ENCODE results near the gene TMEM11.

Gene TMEM11

DNA sequence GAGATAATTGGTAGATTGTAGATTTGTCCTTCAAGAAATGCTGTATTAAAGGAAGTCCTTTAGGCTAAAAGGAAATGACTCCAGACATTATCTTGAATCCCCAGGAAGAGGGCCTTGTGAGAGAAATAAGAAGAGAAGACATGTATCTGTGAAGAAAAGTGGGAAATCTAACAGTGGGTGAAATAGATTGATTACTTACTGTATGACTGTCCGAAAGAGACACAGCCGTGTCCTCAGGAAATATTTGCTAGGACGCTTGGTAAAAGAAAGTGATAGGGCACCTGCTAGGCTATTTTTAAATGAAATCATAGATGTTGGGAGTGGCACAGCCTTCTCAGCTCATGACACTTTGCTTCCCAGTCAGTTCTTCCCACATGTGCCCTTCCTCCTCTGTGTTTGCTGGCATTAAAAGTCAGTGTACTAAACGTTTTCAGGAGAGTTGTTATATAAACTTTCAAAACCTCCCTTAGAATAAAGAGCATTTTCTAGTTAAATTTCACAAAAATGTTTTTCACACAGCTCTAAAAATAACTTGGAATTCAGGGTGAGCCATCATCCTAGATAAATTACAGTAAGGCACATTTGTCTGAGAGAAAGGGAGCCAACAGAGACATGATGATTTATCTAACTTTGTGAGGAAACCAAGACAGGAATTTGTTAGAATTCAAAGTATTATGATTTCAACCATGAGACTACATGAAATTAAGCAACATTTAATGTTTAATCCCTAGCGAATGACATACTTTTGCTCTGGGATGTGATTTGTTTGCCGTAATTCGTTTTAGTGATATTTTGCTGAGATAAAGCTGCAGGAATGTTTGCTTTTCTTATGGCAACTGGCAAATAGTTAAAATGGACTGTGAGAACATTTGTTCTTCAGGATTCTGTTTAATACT is 52.2 kb downstream of the TMEM11 start:
- H3K4me1 ChIP-seq (ENCODE audit: control insufficient read depth, low read length) = peaks cover 5% of the 10 kb centered on the region
- no peaks in the 10 kb centered on the region for H4K20me1 ChIP-seq (ENCODE audit: control insufficient read depth, insufficient read depth, low read depth, low read length)
- H3K9me3 ChIP-seq (ENCODE audit: control insufficient read depth, insufficient read depth, low read length) = no peaks in the 10 kb centered on the region
- H3K27ac ChIP-seq (ENCODE audit: low read depth, low read length) = no peak overlapping the region
- TF ChIP-seq CTCF (IDR thresholded peaks at IDR 0.05; ENCODE audit: low read depth, low read length, poor library complexity, severe bottlenecking) (no peak), EZH2phosphoT487 (IDR thresholded peaks at IDR 0.05; ENCODE audit: borderline replicate concordance, low read length) (no peak)
- peaks cover 4% of the 10 kb centered on the region; the same call in 1 of the 2 replicates for H3F3A ChIP-seq (ENCODE audit: control insufficient read depth, insufficient read depth)
- H3K4me2 ChIP-seq (ENCODE audit: low read length) = no peak overlapping the region
- no peaks in the 10 kb centered on the region for H3K79me2 ChIP-seq (ENCODE audit: control insufficient read depth, low read length)
- no peaks in the 10 kb centered on the region for H3K9me2 ChIP-seq (replicated peaks; ENCODE audit: control insufficient read depth, low read length)
- H3K36me3 ChIP-seq (ENCODE audit: control insufficient read depth, low read length) = no peaks in the 10 kb centered on the region
- no peaks in the 10 kb centered on the region for H3K27me3 ChIP-seq (ENCODE audit: control insufficient read depth, low read length)
- H3K4me3 ChIP-seq (ENCODE audit: low read length) = no peak overlapping the region

DNA sequence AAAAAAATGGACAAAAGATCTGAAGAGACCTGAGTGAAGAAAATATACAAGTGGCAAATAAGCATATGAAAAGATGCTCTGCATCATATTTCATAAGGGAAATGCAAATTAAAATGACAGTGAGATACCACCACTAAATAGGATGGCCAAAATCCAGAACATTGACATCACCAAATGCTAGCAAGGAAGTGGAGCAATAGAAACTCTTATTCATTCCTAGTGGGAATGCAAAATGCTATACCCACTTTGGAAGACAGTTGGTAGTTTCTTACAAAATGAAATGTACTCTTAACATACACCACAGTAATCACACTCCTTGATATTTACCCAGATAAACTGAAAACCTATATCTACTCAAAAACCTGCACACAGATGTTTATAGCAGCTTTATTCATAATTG is 53.6 kb downstream of the TMEM11 start:
- Histone ChIP-seq H3K27ac (ENCODE audit: low read depth, low read length) (no peak overlapping the region), H3F3A (ENCODE audit: control insufficient read depth, insufficient read depth) (peaks cover 4% of the 10 kb centered on the region; the same call in 1 of the 2 replicates), H3K36me3 (ENCODE audit: control insufficient read depth, low read length) (no peaks in the 10 kb centered on the region), H3K9me3 (ENCODE audit: control insufficient read depth, insufficient read depth, low read length) (no peaks in the 10 kb centered on the region), H3K4me1 (ENCODE audit: control insufficient read depth, low read length) (peaks cover 5% of the 10 kb centered on the region), H4K20me1 (ENCODE audit: control insufficient read depth, insufficient read depth, low read depth, low read length) (no peaks in the 10 kb centered on the region), H3K4me2 (ENCODE audit: low read length) (no peak overlapping the region), H3K27me3 (ENCODE audit: control insufficient read depth, low read length) (no peaks in the 10 kb centered on the region), H3K79me2 (ENCODE audit: control insufficient read depth, low read length) (no peaks in the 10 kb centered on the region), H3K9me2 (replicated peaks; ENCODE audit: control insufficient read depth, low read length) (no peaks in the 10 kb centered on the region), H3K4me3 (ENCODE audit: low read length) (no peak overlapping the region)
- no peak for TF ChIP-seq EZH2phosphoT487 (IDR thresholded peaks at IDR 0.05; ENCODE audit: borderline replicate concordance, low read length)
- no peak for TF ChIP-seq CTCF (IDR thresholded peaks at IDR 0.05; ENCODE audit: low read depth, low read length, poor library complexity, severe bottlenecking)

- no peak overlapping the region for H3K4me3 ChIP-seq (ENCODE audit: low read length)
- H3K9me2 ChIP-seq (replicated peaks; ENCODE audit: control insufficient read depth, low read length) = no peaks in the 10 kb centered on the region
- peaks cover 5% of the 10 kb centered on the region for H3K4me1 ChIP-seq (ENCODE audit: control insufficient read depth, low read length)
- peaks cover 4% of the 10 kb centered on the region; the same call in 1 of the 2 replicates for H3F3A ChIP-seq (ENCODE audit: control insufficient read depth, insufficient read depth)
- H3K4me2 ChIP-seq (ENCODE audit: low read length) = no peak overlapping the region
- H4K20me1 ChIP-seq (ENCODE audit: control insufficient read depth, insufficient read depth, low read depth, low read length) = no peaks in the 10 kb centered on the region
- no peak overlapping the region for H3K27ac ChIP-seq (ENCODE audit: low read depth, low read length)
- no peaks in the 10 kb centered on the region for H3K9me3 ChIP-seq (ENCODE audit: control insufficient read depth, insufficient read depth, low read length)
- H3K36me3 ChIP-seq (ENCODE audit: control insufficient read depth, low read length) = no peaks in the 10 kb centered on the region
- TF ChIP-seq CTCF (IDR thresholded peaks at IDR 0.05; ENCODE audit: low read depth, low read length, poor library complexity, severe bottlenecking) (no peak), EZH2phosphoT487 (IDR thresholded peaks at IDR 0.05; ENCODE audit: borderline replicate concordance, low read length) (no peak)
- no peaks in the 10 kb centered on the region for H3K79me2 ChIP-seq (ENCODE audit: control insufficient read depth, low read length)
- H3K27me3 ChIP-seq (ENCODE audit: control insufficient read depth, low read length) = no peaks in the 10 kb centered on the region
These were observed 56.2 kb downstream of the TMEM11 start for GRCh38 chr17:21157586-21158370.
